T-helper 2 cell treated with Interferon-gamma antibody and Interleukin-4, amounts not matched to agents 100 ng/mL and 5 ng/mL, for 36 hours (primary cell): ENCODE results near the gene C5orf15. TPM values are rescaled to one million over a fixed set of nuclear protein-coding genes. Genes with fewer than 3 reads are reported as not detected.
"Not testable (repeated sequence)": the region's sequence is repeated elsewhere in the genome, so short reads cannot be mapped to it uniquely, and the experiment has no call there.

ENCODE experiments used
- intact Hi-C: fragments of 100-400 bp; cut with micrococcal nuclease; formaldehyde crosslinking; loops from one replicate; pipeline ENCODE4 v1.15.1; 2023
- total RNA-seq: library from RNA; stranded (reverse); gene quantifications from 2 replicates; pipeline ENCODE4 v1.2.3, GENCODE V29; 2022

C5orf15 gene
- total RNA-seq, 1 donor from 2014 or later: 24.3 TPM

DNA sequence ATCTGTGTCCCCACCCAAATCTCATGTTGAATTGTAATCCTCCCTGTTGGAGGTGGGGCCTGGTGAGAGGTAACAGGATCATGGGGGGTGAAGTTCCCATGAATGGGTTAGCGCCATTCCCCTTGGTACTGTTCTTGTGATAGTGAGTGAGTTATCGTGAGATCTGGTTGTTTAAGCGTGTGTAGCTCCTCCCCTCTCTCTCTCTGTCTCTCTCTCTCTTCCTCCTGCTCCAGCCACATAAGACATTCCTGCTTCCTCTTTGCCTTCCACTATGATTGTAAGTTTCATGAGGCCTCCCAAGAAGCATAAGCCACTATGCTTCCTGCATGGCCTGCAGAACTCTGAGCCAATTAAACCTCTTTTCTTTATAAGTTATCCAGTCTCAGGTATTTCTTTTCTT is 28.8 kb downstream of the C5orf15 start:
- intact Hi-C loops: no loop called here

DNA sequence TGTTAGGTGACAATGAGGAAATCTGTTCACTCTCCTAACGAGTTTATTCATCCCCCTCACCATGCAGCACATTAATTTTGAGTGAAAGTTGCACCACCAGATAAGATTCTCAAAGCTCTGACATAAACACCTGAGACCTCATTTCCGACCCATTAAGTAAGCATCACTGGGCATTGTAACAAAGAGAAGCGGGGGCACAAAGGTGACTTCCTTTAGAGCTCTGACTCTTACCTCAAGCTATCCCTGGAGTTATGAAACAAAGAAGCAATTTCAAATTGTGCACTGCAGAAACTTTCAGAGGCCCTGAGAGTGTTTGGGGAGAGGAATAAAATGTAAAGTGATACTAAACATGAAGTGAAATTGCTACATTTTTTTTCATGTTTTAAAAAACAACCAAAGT is 29.5 kb downstream of the C5orf15 start:
- intact Hi-C loops: no loop called here

GRCh38 chr5:133938039-133938821 is 30.2 kb downstream of the C5orf15 start:
- intact Hi-C loops: no loop called here

- intact Hi-C loops: not testable (repeated sequence)
These were observed 30.8 kb downstream of the C5orf15 start for GRCh38 chr5:133937628-133938027.

- intact Hi-C loops: no loop called here
These were observed 31.8 kb downstream of the C5orf15 start for GRCh38 chr5:133936651-133937015.

DNA sequence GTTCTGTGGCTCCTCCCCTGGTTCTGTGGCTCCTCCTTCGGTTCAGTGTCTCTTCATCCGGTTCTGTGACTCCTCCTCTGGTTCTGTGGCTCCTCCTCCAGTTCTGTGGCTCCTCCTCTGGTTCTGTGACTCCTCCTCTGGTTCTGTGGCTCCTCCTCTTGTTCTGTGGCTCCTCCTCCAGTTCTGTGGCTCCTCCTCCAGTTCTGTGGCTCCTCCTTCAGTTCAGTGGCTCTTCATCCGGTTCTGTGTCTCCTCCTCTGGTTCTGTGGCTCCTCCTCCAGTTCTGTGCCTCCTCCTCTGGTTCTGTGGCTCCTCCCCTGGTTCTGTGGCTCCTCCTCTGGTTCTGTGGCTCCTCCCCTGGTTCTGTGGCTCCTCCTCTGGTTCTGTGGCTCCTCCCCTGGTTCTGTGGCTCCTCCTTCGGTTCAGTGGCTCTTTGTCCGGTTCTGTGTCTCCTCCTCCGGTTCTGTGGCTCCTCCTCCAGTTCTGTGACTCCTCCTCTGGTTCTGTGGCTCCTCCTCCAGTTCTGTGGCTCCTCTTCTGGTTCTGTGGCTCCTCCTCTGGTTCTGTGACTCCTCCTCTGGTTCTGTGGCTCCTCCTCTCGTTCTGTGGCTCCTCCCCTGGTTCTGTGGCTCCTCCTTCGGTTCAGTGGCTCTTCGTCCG is 32.3 kb downstream of the C5orf15 start:
- intact Hi-C loops: not testable (repeated sequence)

- intact Hi-C loops: no loop called here
These were observed 32.8 kb downstream of the C5orf15 start for GRCh38 chr5:133935667-133935940.

DNA sequence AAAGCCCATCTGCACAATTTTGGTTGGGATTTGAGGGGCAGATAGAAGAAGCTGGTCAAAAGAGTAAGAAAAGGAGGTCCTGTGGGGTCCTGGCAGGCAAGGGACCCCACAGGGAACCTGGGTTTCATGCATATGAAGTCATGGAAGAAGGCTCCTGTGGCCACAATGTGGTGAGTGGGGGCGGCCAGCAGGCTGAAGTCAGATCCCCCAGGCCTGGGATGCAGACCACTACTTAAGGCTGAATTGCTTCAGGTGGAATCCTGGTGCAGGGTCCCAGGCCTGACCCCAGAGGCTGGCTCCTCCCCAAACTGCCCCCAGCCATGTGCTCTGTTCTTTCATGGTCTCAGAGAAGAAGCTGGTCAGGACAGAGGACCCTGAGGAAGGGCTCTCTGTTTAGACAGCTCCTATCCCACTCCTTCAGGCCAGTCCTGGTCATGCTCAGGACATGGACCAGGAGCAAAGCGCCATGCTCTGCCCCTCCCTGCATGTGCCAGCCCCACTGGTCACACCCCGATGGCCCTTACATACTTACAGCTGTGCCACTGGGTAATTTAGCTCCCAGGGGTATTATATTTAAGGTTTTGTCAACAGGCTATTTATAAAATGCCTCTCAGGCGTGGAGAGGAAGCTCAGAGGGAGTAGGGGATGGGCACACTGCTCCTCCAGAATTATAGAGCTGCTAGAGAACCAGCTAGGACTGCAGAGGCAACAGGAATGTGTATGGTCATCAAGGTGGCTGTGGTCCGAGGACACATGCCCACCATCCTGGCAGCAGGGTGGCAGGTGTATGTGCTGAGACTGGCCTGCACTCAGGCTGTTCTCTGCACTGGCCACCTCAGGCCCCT is 33.4 kb downstream of the C5orf15 start:
- intact Hi-C loops: no loop called here

- intact Hi-C loops: no loop called here
These were observed 34.1 kb downstream of the C5orf15 start for GRCh38 chr5:133934311-133934710.

GRCh38 chr5:133933670-133934295 is 34.6 kb downstream of the C5orf15 start:
- intact Hi-C loops: no loop called here

DNA sequence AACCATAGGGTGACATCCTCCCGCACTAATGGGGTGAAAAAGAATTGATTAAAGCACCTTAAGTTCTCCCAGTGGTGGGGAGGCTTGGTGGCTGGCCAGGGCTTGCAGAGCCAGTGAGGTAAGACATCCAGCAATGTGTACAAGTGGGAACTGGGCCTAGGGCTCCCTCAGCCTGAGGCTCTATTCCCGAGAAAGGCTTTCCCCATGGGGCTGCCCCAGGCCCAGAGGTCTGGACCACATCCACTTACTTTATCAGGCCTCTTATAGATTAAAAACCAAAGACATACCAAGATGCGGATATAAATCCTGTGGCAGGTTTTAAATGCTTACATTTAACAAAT is 35.3 kb downstream of the C5orf15 start:
- intact Hi-C loops: no loop called here

GRCh38 chr5:133932441-133933168 is 35.8 kb downstream of the C5orf15 start:
- intact Hi-C loops: no loop called here

DNA sequence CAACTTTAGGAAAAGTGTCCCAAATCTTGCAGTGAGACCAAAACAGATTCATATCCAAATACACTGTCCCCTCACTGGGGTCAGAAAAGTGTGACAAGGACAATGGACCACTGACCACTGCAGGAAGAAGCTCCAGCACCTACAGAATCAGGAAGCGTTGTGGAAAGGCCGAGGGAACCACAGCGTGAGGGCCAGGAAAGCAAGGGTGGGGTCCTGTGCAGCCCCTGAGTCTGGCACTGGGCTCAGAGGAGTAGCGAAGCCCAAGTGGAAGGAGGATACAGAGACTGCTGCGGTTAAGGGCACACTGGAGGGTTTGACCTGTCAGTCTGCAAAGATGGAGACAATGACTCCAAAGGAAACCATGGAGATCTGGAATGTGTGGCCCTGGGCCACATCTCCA is 36.9 kb downstream of the C5orf15 start:
- intact Hi-C loops: no loop called here

GRCh38 chr5:133930813-133931090 is 37.7 kb downstream of the C5orf15 start:
- intact Hi-C loops: loop anchor here (1.0 kb wide), 1 partner anchor 38 kb away; the partner anchor contains the start of gene C5orf15

- intact Hi-C loops: loop anchor here (1.0 kb wide), 1 partner anchor 38 kb away; the partner anchor contains the start of gene C5orf15
These were observed 38.2 kb downstream of the C5orf15 start for GRCh38 chr5:133930061-133930812.

DNA sequence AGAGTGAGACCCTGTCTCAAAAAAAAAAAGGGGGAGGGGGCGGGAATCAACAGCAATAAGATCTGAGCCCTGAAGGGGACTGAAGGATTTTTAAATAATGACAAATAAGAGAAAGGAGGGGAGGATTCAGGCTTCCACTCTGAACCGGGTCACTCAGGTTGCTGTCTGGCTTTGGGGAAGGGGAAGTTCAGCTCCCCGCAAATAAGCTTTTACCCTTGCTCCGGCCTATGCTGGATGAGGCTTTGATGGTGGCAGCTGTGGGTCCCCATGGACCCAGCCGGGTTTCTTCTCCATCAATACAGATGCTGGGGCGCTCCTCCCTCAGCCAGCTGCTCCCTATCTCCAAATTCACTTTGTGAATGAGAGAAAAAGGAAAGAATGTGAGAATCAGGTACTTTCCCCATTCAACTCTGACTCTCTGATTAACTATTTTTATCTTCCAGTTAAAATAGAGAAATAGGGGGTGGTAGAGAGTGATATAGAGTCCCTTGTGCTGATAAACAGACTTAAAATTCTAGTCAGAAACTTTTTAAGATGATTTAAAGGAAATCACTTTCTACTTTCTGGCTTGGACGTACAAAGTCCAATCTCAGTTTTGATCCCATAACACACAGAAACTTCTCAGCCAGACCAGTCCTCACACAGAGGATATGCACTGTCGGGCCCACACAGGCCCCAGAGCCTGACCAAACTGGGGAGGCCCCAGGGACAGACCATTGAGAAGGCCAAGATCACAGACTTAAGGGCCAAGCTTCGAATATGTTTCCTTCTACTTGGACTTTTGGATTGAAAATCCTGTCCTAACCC is 39.6 kb downstream of the C5orf15 start:
- intact Hi-C loops: no loop called here

- intact Hi-C loops: no loop called here
These were observed 40.9 kb downstream of the C5orf15 start for GRCh38 chr5:133927300-133928180.

DNA sequence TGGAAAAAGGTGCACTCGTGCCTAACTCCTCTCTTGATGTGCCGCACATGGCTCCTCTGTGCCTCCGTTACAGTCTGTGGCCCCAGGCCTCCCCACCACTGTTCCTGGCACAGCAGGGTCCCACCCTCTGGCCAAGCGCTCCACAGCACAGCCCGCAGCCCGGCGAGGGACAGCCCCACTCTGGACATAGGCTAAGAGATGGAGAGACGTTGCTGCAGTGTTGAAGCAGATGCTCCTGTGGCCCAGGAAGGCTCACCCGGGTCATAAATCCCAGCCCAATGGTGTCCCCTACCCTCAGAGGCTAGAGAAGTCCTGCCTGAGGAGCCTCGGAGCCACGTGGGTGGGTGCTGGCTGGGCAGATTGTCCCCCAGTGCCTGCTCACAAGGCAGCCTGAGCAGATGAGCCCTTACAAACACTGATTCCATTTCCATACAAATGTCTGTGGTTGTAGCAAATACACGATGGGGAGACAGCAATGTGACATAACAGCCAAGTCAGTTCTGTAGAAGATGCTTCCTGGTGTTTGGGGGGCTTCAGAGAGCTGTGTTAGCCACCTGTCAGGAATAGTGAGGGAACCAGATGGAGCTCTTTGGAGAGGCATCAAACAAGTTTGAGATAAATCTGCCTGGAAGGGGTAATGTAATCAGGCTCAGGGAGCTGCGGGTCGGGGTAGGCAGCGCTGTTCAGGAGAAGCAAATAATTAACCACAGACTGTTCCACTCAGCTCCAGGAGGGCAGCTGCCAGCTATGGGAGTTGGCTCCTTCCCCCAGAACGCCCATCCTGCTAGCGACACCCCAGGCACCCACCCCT is 41.7 kb downstream of the C5orf15 start:
- intact Hi-C loops: no loop called here
